GM18511 (cell line): ENCODE data around the gene LHX3.
"Not testable (repeated sequence)": the region's sequence is repeated elsewhere in the genome, so short reads cannot be mapped to it uniquely, and the experiment has no call there.

ENCODE experiments used
- ATAC-seq: cut with Tn5 transposase; IDR thresholded peaks from one replicate; pipeline ENCODE4 v1.9.1; 2021; ENCODE audit warnings: mild to moderate bottlenecking, moderate library complexity; ENCODE audit not compliant: unreplicated experiment

LHX3 gene

GRCh38 chr9:136157477-136158265 is 47.3 kb downstream of the LHX3 start:
- ATAC-seq, result no peak

DNA sequence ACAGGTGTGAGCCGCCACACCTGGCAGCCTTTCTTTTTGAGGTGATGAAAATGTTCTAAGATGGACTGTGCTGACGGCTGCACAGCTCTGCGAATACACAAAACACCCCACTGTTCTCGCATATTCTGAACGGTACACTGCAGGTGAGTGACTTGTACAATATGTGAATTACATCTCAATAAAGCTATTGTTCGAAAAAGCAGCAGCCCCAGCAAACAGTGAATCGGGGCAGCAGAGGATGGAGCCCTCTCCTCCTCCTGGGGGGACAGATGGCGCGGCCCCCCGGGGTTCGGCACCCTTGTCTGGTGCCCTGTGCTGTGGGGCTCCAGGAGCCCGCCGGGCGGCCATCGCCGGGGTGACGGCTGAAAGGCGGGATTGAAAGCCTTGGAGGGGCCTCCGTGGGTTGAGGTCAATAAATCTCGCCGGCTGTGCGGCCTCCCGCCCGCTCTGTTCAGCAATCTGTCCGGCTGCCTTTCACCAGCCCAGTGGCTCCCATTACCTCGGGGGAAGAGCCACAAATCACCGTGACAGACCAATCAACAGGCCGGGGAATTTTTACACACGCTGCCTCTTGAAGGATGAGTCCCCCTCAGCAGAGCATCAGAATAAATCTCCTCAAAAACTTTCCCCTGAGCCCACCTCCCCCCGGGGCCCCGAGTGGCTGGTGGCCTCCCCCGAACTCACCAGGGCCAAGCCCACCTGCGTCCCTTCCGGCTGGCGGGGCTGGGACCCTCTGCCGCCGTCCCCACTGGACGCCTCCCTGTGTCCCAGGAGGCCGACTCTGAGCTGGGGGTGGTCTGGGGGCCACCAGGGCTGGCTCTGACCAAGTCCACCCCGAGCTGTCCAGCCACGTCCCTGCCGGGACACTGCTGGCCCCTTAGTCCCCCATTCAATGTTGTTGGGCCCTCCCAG is 48.5 kb downstream of the LHX3 start:
- no peak for ATAC-seq

DNA sequence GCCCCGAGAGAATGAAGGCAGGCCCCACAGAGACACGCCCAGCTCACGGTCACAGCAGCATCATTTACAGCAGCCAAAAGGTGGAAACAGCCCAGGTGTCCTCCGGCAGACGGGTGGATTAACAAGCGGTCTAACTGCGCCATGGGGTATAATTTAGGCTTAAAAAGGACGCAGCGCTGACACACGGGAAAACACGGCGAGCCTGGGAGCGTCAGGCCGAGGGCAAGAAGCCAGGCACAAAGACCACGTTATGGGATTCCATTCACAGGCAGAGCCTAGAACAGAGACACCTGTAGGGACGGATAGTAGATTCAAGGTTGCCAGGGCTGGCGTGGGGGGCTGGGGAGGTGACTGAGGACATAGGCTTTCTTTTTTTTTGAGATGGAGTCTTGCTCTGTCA is 49.4 kb downstream of the LHX3 start:
- no peak for ATAC-seq

DNA sequence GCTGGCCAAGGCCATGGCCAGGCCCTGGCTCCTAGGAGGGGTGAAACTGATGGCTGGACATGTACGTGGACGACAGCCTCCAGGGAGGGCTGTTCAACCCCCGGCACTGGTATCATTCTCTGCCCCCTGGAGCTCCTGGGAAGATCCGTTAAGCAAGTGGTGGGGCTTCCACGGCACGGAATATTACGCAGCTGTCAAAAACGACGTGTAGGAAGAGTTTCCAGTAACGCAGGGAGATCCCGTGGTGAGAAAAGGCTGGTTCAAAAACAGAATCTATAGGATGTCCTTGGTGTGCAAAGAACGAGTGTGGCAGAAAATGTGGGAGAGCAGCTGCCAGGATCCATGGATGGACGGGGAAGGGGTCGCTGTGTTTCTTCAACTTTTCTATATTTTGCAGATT is 50.0 kb downstream of the LHX3 start:
- ATAC-seq, result no peak

- ATAC-seq, result no peak
Observed at GRCh38 chr9:136153381-136154065, 51.4 kb downstream of the LHX3 start.

DNA sequence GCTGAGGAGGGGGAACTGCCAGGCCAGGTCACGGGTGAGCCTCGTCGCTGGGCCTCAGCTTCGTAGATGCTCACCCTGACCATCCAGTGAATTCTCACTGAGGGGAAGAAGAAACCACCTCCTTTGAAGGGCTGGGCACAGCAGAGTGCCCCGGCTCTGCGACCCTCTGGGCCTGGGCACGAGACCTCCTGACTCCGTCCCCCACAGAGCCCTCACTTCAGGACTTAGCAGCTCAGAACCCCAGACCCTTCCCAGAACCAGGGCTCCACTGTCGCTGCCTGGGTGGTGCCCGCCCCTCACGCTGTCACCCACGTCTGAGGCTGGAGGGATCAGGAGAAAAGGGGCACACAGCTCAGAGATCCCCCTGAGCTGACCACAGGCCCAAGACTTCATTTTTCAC is 52.0 kb downstream of the LHX3 start:
- no peak for ATAC-seq

DNA sequence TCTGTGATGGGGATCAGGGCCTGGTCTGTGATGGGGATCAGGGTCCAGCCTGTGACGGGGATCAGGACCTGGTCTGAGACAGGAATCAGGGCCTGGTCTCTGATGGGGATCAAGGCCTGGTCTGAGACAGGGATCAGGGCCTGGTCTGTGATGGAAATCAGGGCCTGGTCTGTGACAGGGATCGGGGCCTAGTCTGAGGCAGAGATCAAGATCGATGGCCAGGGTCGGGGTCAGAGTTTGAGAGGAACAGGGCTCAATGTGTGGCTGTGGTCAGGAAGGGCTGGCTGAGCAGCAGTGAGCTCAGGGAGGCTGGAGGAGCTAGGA is 52.4 kb downstream of the LHX3 start:
- no peak for ATAC-seq

DNA sequence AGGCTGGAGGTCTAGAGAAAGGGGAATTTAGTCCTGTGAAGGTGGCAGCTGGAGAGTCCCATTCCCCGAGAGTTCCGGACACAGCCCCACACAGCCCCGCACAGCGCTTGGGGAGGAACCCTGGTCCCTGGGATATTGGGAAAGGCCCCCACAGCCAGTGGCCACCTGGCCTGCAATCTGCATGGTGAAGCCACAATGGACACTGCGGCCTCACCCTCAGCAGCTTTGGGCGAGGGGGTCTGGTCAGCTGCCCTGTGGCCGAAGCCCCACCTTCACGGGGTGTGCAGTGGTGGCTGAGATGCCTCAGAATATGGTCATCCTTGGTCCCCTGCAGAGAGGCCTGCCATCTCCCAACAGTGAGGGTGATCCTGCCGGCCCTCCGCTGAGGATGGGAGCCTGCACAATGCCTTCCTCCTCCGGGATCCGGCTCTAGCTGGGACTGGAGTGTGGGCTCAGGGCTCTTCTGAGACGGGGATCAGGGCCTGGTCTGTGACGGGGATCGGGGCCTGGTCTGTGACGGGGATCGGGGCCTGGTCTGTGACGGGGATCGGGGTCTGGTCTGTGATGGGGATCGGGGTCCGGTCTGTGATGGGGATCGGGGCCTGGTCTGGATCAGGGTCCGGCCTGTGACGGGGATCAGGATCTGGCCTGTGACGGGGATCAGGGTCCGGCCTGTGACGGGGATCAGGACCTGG is 52.9 kb downstream of the LHX3 start:
- no peak for ATAC-seq

- no peak for ATAC-seq
Observed at GRCh38 chr9:136151214-136151804, 53.6 kb downstream of the LHX3 start.

GRCh38 chr9:136150664-136151213 is 54.2 kb downstream of the LHX3 start:
- not testable (repeated sequence) for ATAC-seq

- no peak for ATAC-seq
Observed at GRCh38 chr9:136149853-136150252, 55.1 kb downstream of the LHX3 start.

GRCh38 chr9:136149337-136149736 is 55.6 kb downstream of the LHX3 start:
- no peak for ATAC-seq

- ATAC-seq, result no peak
Observed at GRCh38 chr9:136148766-136149165, 56.2 kb downstream of the LHX3 start.

DNA sequence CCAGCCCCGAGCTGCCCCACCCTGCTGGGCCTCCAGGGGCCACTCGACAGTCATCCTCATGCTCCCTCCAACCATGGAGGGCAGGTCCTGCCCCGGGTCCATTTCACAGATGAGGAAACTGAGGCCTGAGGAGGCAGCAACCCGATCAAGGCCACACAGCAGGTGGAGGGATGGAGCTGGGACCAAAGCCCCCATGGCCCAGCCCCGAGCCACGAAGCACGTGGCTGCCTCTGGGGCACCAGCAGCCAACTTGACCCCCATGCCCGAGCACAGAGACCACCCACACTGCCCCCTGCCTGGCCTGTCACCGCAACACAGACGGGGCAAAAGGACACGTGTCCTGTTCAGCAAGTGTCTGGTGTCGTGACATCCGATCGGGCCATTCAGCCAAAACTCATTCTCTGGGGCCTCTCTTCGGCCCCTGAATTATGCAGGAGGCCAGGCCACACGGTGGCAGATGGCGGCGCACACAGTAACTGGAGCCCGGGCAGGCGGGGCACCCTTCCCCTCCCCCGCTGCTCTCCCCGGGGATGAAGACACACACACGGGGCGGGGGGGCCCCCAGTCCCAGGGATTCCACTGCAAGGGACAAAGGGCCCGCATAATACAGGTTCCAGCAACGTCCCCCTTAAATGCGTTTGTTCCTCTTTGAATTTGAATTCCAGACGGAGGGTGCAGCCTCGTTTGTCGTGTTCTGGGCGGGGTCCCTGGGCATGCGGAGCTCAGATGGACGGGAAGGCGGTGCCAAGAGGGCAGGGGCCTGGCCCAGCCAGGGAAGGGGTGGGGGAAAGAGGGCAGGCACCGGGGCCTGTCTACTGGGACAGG is 56.8 kb downstream of the LHX3 start:
- ATAC-seq, result no peak

DNA sequence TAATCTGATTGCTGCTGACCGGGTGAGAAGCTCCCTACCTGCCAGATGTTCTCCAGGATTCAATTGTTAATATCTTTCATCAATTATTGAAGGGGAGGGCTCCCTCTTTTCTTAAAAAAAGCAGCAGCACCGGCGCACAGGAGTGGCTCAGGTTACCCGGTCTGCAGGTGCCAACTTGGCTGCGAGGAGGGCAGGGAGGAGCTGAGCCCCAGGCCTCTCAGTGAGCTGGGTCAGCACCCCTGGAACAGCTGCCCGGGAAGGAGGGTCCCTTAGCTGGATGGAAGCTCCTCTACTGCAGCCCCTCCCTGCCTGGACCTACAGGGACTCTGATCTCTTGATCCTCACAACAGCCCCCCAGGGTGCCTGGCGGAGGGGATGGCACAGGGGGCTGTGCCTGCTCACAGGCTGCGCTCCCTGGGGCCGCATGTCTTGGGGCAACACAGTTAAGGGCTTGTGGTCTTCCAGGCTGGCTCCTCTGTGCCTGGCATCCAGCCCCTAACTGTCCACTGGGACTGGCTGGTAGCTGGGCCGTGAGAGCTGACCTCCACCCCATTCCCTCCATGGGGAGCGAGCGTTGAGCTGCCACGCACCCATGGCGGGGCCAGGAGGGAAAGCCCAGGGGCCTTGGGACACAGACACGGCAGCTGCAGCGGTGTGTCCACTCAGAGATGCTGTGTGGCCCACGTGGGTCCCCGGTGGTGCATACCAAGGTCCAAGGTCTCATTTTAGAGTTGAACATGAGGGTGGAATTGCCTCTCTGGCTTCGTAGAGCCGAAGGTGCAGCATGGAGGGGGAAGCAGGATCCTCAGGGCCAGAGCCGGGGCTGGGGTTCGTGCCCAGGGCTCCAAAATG is 57.7 kb downstream of the LHX3 start:
- ATAC-seq, result no peak
